ENCODE results near the gene N4BP3.

N4BP3 gene

DNA sequence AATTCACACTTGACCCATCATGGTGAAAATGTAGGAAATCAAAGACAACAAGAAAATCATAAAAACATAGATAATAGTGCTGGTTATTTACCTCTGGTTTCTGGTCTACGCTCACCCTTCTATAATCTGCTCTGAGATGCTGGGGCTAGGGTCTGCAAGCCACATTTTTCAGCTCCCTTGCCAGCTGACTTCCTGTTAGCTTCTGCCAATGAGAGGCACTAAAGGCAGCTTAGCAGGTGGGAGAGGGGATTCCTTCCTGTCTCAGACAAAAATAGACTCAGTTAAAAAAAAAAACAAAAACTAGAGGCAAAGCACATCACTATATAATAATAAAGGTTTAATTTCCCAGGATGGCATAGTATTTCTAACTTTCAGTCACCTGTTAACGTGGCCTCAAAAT, 20.2 kb upstream of the N4BP3 start:
- TF ChIP-seq, protein P1, sequence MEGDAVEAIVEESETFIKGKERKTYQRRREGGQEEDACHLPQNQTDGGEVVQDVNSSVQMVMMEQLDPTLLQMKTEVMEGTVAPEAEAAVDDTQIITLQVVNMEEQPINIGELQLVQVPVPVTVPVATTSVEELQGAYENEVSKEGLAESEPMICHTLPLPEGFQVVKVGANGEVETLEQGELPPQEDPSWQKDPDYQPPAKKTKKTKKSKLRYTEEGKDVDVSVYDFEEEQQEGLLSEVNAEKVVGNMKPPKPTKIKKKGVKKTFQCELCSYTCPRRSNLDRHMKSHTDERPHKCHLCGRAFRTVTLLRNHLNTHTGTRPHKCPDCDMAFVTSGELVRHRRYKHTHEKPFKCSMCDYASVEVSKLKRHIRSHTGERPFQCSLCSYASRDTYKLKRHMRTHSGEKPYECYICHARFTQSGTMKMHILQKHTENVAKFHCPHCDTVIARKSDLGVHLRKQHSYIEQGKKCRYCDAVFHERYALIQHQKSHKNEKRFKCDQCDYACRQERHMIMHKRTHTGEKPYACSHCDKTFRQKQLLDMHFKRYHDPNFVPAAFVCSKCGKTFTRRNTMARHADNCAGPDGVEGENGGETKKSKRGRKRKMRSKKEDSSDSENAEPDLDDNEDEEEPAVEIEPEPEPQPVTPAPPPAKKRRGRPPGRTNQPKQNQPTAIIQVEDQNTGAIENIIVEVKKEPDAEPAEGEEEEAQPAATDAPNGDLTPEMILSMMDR (IDR thresholded peaks at IDR 0.05; ENCODE audit: low read depth, low read length, missing control alignments) = no peak
- Histone ChIP-seq H3K27me3 (replicated peaks) (no peaks in the 10 kb centered on the region), H3K27ac (no peak overlapping the region), H3K36me3 (replicated peaks) (no peaks in the 10 kb centered on the region), H3K4me3 (ENCODE audit: low read depth, low read length) (no peak overlapping the region)
- no peak for DNase-seq
- in situ Hi-C loops (cut with HindIII; ENCODE audit: low pct_ligation_motif_present, low sequenced_read_pairs) = no loop called here

- in situ Hi-C loops (cut with HindIII; ENCODE audit: low pct_ligation_motif_present, low sequenced_read_pairs) = no loop called here
- H3K4me3 ChIP-seq (ENCODE audit: low read depth, low read length) = no peak overlapping the region
- no peak for DNase-seq
- TF ChIP-seq, protein P1 (IDR thresholded peaks at IDR 0.05; ENCODE audit: low read depth, low read length, missing control alignments) = no peak
- no peak overlapping the region for H3K27ac ChIP-seq
- H3K36me3 ChIP-seq (replicated peaks) = no peaks in the 10 kb centered on the region
- H3K27me3 ChIP-seq (replicated peaks) = no peaks in the 10 kb centered on the region
These were observed 19.0 kb upstream of the N4BP3 start for GRCh38 chr5:178094345-178094744.

DNA sequence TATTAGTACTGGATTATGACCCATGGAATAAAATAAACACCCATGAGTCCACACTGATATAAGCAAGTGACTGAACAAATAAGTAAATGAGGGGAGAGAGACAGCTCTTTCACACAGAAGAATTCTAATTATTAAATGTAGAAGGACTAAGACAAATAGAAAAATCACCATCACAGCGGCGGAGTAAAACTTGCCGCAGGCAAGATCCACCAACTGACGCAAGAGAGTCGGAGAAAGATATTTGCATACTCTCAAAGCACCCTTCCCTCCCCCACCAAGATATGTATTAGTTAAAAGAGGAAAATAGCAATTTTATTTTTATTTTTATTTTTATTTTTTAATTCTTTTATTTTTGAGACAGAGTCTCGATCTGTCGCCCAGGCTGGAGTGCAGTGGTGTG, 14.6 kb upstream of the N4BP3 start:
- TF ChIP-seq, protein P1 (IDR thresholded peaks at IDR 0.05; ENCODE audit: low read depth, low read length, missing control alignments) = no peak
- no peaks in the 10 kb centered on the region for H3K36me3 ChIP-seq (replicated peaks)
- in situ Hi-C loops (cut with HindIII; ENCODE audit: low pct_ligation_motif_present, low sequenced_read_pairs) = no loop called here
- H3K4me3 ChIP-seq (ENCODE audit: low read depth, low read length) = no peak overlapping the region
- no peaks in the 10 kb centered on the region for H3K27me3 ChIP-seq (replicated peaks)
- H3K27ac ChIP-seq = no peak overlapping the region
- no peak for DNase-seq

DNA sequence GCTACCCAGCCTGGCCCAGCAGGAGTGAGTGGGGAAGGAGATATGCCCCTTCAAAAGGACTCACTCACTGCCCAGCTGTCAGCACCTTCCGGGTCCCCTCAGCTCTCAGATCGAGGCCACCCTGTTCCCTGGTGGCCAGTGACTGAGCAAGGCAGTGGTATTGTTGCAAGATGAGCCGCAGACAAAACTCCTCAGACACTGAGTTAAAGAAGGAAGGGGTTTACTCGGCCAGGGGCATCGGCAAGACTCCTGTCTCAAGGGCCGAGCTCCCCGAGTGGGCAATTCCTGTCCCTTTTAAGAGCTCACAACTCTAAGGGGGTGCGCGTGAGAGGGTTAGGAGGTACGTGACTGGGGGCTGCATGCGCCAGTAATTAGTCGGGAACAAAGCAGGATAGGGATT, 9.7 kb upstream of the N4BP3 start:
- in situ Hi-C loops (cut with HindIII; ENCODE audit: low pct_ligation_motif_present, low sequenced_read_pairs) = no loop called here
- no peak overlapping the region for H3K4me3 ChIP-seq (ENCODE audit: low read depth, low read length)
- H3K36me3 ChIP-seq (replicated peaks) = no peaks in the 10 kb centered on the region
- no peak for DNase-seq
- no peaks in the 10 kb centered on the region for H3K27me3 ChIP-seq (replicated peaks)
- no peak overlapping the region for H3K27ac ChIP-seq
- TF ChIP-seq, protein P1 (IDR thresholded peaks at IDR 0.05; ENCODE audit: low read depth, low read length, missing control alignments) = no peak

DNA sequence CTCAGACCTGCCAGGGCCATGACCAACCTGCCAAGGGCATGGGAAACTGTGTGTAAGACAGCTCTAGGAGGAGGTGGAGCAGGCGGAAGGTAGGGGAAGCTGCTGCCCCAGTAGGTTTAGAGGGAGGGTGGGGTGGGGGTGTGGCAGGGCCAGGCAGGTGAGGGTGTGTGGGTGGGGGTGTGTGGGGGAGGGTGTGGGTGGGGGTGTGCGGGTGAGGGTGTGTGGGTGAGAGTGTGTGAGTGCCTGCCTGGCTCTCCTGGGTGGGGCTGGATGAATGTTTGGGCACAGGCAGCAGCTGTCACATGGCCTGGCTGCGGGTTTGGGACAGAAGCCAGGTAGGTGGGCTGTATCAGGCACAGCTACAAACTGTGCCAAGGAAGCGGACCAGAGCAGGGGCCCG, 8.8 kb upstream of the N4BP3 start:
- no peak for DNase-seq
- in situ Hi-C loops (cut with HindIII; ENCODE audit: low pct_ligation_motif_present, low sequenced_read_pairs) = no loop called here
- Histone ChIP-seq H3K4me3 (ENCODE audit: low read depth, low read length) (no peak overlapping the region), H3K27me3 (replicated peaks) (no peaks in the 10 kb centered on the region), H3K36me3 (replicated peaks) (no peaks in the 10 kb centered on the region), H3K27ac (no peak overlapping the region)
- TF ChIP-seq, protein P1 (IDR thresholded peaks at IDR 0.05; ENCODE audit: low read depth, low read length, missing control alignments) = no peak

GRCh38 chr5:178106086-178106485, 7.2 kb upstream of the N4BP3 start:
- TF ChIP-seq, protein P1 (IDR thresholded peaks at IDR 0.05; ENCODE audit: low read depth, low read length, missing control alignments) = no peak
- H3K27ac ChIP-seq = no peak overlapping the region
- no peak for DNase-seq
- H3K36me3 ChIP-seq (replicated peaks) = no peaks in the 10 kb centered on the region
- in situ Hi-C loops (cut with HindIII; ENCODE audit: low pct_ligation_motif_present, low sequenced_read_pairs) = no loop called here
- H3K4me3 ChIP-seq (ENCODE audit: low read depth, low read length) = no peak overlapping the region
- no peaks in the 10 kb centered on the region for H3K27me3 ChIP-seq (replicated peaks)
